BJ (cell line): ENCODE data around the gene NCR3LG1. TPM values are rescaled to one million over a fixed set of nuclear protein-coding genes. Genes with fewer than 3 reads are reported as not detected.

Source experiments
- CTCF ChIA-PET: fragments of 350-600 bp; formaldehyde crosslinking; extraction: SDS; loops from one replicate; lab custom pipeline; 2021; ENCODE audit warnings: antibody characterized with exemption, inconsistent platforms; lab: Yijun Ruan, JAX
- POLR2A ChIA-PET: fragments of 300-600 bp; sonication (Branson Sonifier 250); formaldehyde crosslinking; extraction: SDS; loops from one replicate; lab custom pipeline; 2021; ENCODE audit warnings: antibody characterized with exemption; lab: Charles Lee
- DNase-seq: peaks from one replicate; pipeline ENCODE4 v3.0.0-alpha.2; 2011; ENCODE audit warnings: low read depth
- H3K27me3 ChIP-seq: 2 replicates; pipeline ENCODE4 v1.6.0; 2011; ENCODE audit warnings: low read length; ENCODE audit not compliant: control insufficient read depth, insufficient read depth
- H3K36me3 ChIP-seq: 2 replicates; pipeline ENCODE4 v1.5.1; 2011; ENCODE audit warnings: low read length; ENCODE audit not compliant: control insufficient read depth, insufficient read depth
- H3K4me3 ChIP-seq: 2 replicates; pipeline ENCODE4 v1.5.1; 2011; ENCODE audit warnings: low read depth, mild to moderate bottlenecking, control low read depth, low read length
- CTCF ChIP-seq: IDR thresholded peaks from 2 replicates; pipeline ENCODE4 v1.5.1; 2011; ENCODE audit warnings: low read depth, mild to moderate bottlenecking, control low read depth, inconsistent platforms, low read length, moderate library complexity; ENCODE audit not compliant: insufficient read depth
- polyA plus RNA-seq: library from polyadenylated mRNA; depleted of rRNA; stranded (reverse); fragments of >200 nt; gene quantifications from 2 replicates; pipeline ENCODE4 v1.2.3, GENCODE V29; 2011

NCR3LG1 gene
- polyA plus RNA-seq, 1 experiment = 1.5 TPM

- H3K27me3 ChIP-seq = no peaks in the 10 kb centered on the region
- H3K4me3 ChIP-seq = no peak overlapping the region
- TF ChIP-seq CTCF = no peak
- ChIA-PET CTCF (interaction anchor here (0.9 to 1.8 kb wide), 5 partner anchors 12 to 28 kb away, joined by 3 to 8 read pairs (median 4); partner anchors contain the start of gene KCNJ11), POLR2A (no interaction called here)
- DNase-seq = no peak
- no peaks in the 10 kb centered on the region for H3K36me3 ChIP-seq
These were observed 54.6 kb downstream of the NCR3LG1 start for GRCh38 chr11:17406082-17406817.

- TF ChIP-seq CTCF = no peak
- CTCF ChIA-PET = interaction anchor here (0.9 to 1.4 kb wide), 3 partner anchors 9 to 121 kb away, joined by 3 to 6 read pairs (median 4); no protein-coding TSS in a partner anchor
- H3K4me3 ChIP-seq = no peak overlapping the region
- DNase-seq = no peak
- no peaks in the 10 kb centered on the region for H3K27me3 ChIP-seq
- no peaks in the 10 kb centered on the region for H3K36me3 ChIP-seq
- POLR2A ChIA-PET = no interaction called here
These were observed 55.2 kb downstream of the NCR3LG1 start for GRCh38 chr11:17406818-17407149.

GRCh38 chr11:17407575-17407974 is 56.0 kb downstream of the NCR3LG1 start:
- Histone ChIP-seq H3K36me3 (no peaks in the 10 kb centered on the region), H3K4me3 (no peak overlapping the region), H3K27me3 (no peaks in the 10 kb centered on the region)
- ChIA-PET CTCF (interaction anchor here (0.7 to 1.4 kb wide), 3 partner anchors 10 to 121 kb away, joined by 3 to 4 read pairs (median 3); no protein-coding TSS in a partner anchor), POLR2A (no interaction called here)
- TF ChIP-seq CTCF = no peak
- no peak for DNase-seq

- ChIA-PET POLR2A (no interaction called here), CTCF (interaction anchor here (0.7 to 1.4 kb wide), 2 partner anchors 10 to 24 kb away, joined by 3 to 4 read pairs; no protein-coding TSS in a partner anchor)
- H3K4me3 ChIP-seq = no peak overlapping the region
- no peak for TF ChIP-seq CTCF
- H3K27me3 ChIP-seq = no peaks in the 10 kb centered on the region; the same call in 1 of the 2 replicates
- DNase-seq = no peak
- no peaks in the 10 kb centered on the region for H3K36me3 ChIP-seq
These were observed 56.4 kb downstream of the NCR3LG1 start for GRCh38 chr11:17408026-17408425.

- DNase-seq = no peak
- TF ChIP-seq CTCF = no peak
- H3K36me3 ChIP-seq = no peaks in the 10 kb centered on the region
- POLR2A ChIA-PET = no interaction called here
- H3K27me3 ChIP-seq = peaks cover under 1% of the 10 kb centered on the region
- CTCF ChIA-PET = interaction anchor here (0.6 to 0.7 kb wide), 2 partner anchors 25 to 425 kb away, joined by 4 to 6 read pairs; no protein-coding TSS in a partner anchor
- no peak overlapping the region for H3K4me3 ChIP-seq
These were observed 57.0 kb downstream of the NCR3LG1 start for GRCh38 chr11:17408641-17409040.
